Pons (tissue), 1 donor: ENCODE results near the gene THUMPD3.

Source experiments
- DNase-seq: peaks from one replicate; pipeline ENCODE4 v3.0.0-alpha.2; 2016; ENCODE audit warnings: low spot score

The THUMPD3 gene

GRCh38 chr3:9397332-9397905 lies 34.6 kb downstream of the THUMPD3 start, which contains the start of gene SETD5:
TSS of gene SETD5 (plus strand) at chr3:9397615. CDS start at chr3:9428939, 31,324 bp downstream.
- DNase-seq, result peak; percentile 94

GRCh38 chr3:9397906-9398699 lies 35.2 kb downstream of the THUMPD3 start:
- DNase-seq, result peak; percentile 41

GRCh38 chr3:9398700-9399336 lies 36.0 kb downstream of the THUMPD3 start:
- peak; percentile 41 for DNase-seq

- no peak for DNase-seq
Observed at GRCh38 chr3:9399337-9399703, 36.5 kb downstream of the THUMPD3 start.

GRCh38 chr3:9399746-9400145 lies 36.9 kb downstream of the THUMPD3 start:
- peak; percentile 79 for DNase-seq

- no peak for DNase-seq
Observed at GRCh38 chr3:9400616-9401015, 37.8 kb downstream of the THUMPD3 start.

- no peak for DNase-seq
Observed at GRCh38 chr3:9401986-9402385, 39.1 kb downstream of the THUMPD3 start.

GRCh38 chr3:9402410-9403228 lies 39.8 kb downstream of the THUMPD3 start:
- DNase-seq, result peak; percentile 88

- DNase-seq, result no peak
Observed at GRCh38 chr3:9403463-9403862, 40.6 kb downstream of the THUMPD3 start.

- no peak for DNase-seq
Observed at GRCh38 chr3:9404680-9405079, 41.8 kb downstream of the THUMPD3 start.

GRCh38 chr3:9405756-9406155 lies 42.9 kb downstream of the THUMPD3 start:
- no peak for DNase-seq

GRCh38 chr3:9406856-9407626 lies 44.2 kb downstream of the THUMPD3 start:
- no peak for DNase-seq

GRCh38 chr3:9408061-9408460 lies 45.2 kb downstream of the THUMPD3 start:
- no peak for DNase-seq

- no peak for DNase-seq
Observed at GRCh38 chr3:9408546-9408945, 45.7 kb downstream of the THUMPD3 start.

- no peak for DNase-seq
Observed at GRCh38 chr3:9409981-9410854, 47.4 kb downstream of the THUMPD3 start.

GRCh38 chr3:9411302-9411701 lies 48.4 kb downstream of the THUMPD3 start:
- no peak for DNase-seq

- DNase-seq, result no peak
Observed at GRCh38 chr3:9412293-9412692, 49.4 kb downstream of the THUMPD3 start.

GRCh38 chr3:9414826-9415225 lies 52.0 kb downstream of the THUMPD3 start:
- DNase-seq, result no peak

GRCh38 chr3:9415485-9416138 lies 52.8 kb downstream of the THUMPD3 start:
- no peak for DNase-seq
